ENCODE data around the gene BACH2. TPM values are rescaled to one million over a fixed set of nuclear protein-coding genes. Genes with fewer than 3 reads are reported as not detected.

The BACH2 gene
- total and polyA plus RNA-seq, 7 donors, result 0.12 to 16.9 (median 5.9) TPM

GRCh38 chr6:90090866-90091265 lies 205.8 kb downstream of the BACH2 start:
- H3K36me3 ChIP-seq (ENCODE audit: insufficient read depth in 1 of 2, low read depth in 1 of 2), result peaks cover 0 to 7% of the 10 kb centered on the region in 2 donors
- H3K4me1 ChIP-seq, result peaks cover 18% of the 10 kb centered on the region
- WGBS, 3 donors, result 93 to 95% (median 94%) methylated on average over 2 of the region's 2 CpGs
- no peak overlapping the region for H3K27ac ChIP-seq
- ATAC-seq, result no peak
- intact Hi-C loops (cut with DNase I), result loop anchor here (10.0 kb wide), 2 partner anchors 116 to 204 kb away; partner anchors contain the start of gene BACH2 (in 1 of the 2)
- H3K27me3 ChIP-seq (ENCODE audit: insufficient read depth in 3 of 3, low read length in 2 of 3), result no peaks in the 10 kb centered on the region
- H3K4me3 ChIP-seq, result no peak overlapping the region
- DNase-seq, result no peak
- TF ChIP-seq CTCF (IDR thresholded peaks at IDR 0.05), result no peak
- H3K9me3 ChIP-seq, result no peaks in the 10 kb centered on the region

GRCh38 chr6:90088009-90088408 lies 208.6 kb downstream of the BACH2 start:
- ATAC-seq (peak; percentile 41 to 72 (median 55)), DNase-seq (no peak)
- H3K4me3 ChIP-seq, result no peak overlapping the region
- no peak for TF ChIP-seq CTCF (IDR thresholded peaks at IDR 0.05)
- H3K27me3 ChIP-seq (ENCODE audit: insufficient read depth in 3 of 3, low read length in 2 of 3), result no peaks in the 10 kb centered on the region
- H3K27ac ChIP-seq, result peak overlapping the region; percentile 27
- H3K4me1 ChIP-seq, result peaks cover 10% of the 10 kb centered on the region
- no peaks in the 10 kb centered on the region for H3K9me3 ChIP-seq
- intact Hi-C loops (cut with DNase I), result no loop called here
- H3K36me3 ChIP-seq (ENCODE audit: insufficient read depth in 1 of 2, low read depth in 1 of 2), result peaks cover 0 to 10% of the 10 kb centered on the region in 2 donors

GRCh38 chr6:90087106-90087833 lies 209.4 kb downstream of the BACH2 start:
- Histone ChIP-seq H3K27me3 (ENCODE audit: insufficient read depth in 3 of 3, low read length in 2 of 3) (no peaks in the 10 kb centered on the region), H3K9me3 (no peaks in the 10 kb centered on the region), H3K27ac (no peak overlapping the region), H3K4me3 (no peak overlapping the region), H3K36me3 (ENCODE audit: insufficient read depth in 1 of 2, low read depth in 1 of 2) (peaks cover 0 to 10% of the 10 kb centered on the region in 2 donors), H3K4me1 (peaks cover 10% of the 10 kb centered on the region)
- no peak for DNase-seq
- intact Hi-C loops (cut with DNase I), result no loop called here
- no peak for ATAC-seq
- 62 to 76% (median 74%) methylated on average over 5 of the region's 5 CpGs for WGBS, 3 donors
- no peak for TF ChIP-seq CTCF (IDR thresholded peaks at IDR 0.05)

GRCh38 chr6:90086517-90086916 lies 210.1 kb downstream of the BACH2 start:
- intact Hi-C loops (cut with DNase I), result no loop called here
- DNase-seq (no peak), ATAC-seq (peak in 3 of 4 donors; percentile 45 to 66 (median 58))
- no peak for TF ChIP-seq CTCF (IDR thresholded peaks at IDR 0.05)
- H3K27ac ChIP-seq, result no peak overlapping the region
- H3K4me3 ChIP-seq, result no peak overlapping the region
- H3K9me3 ChIP-seq, result no peaks in the 10 kb centered on the region
- 79 to 85% (median 80%) methylated on average over 7 of the region's 7 CpGs for WGBS, 3 donors
- H3K27me3 ChIP-seq (ENCODE audit: insufficient read depth in 3 of 3, low read length in 2 of 3), result no peaks in the 10 kb centered on the region
- peaks cover 10% of the 10 kb centered on the region for H3K4me1 ChIP-seq
- H3K36me3 ChIP-seq (ENCODE audit: insufficient read depth in 1 of 2, low read depth in 1 of 2), result peaks cover 0 to 10% of the 10 kb centered on the region in 2 donors

- 85 to 96% (median 92%) methylated on average over 4 of the region's 4 CpGs for WGBS, 3 donors
Observed at GRCh38 chr6:90083891-90084290, 212.8 kb downstream of the BACH2 start.

More at GRCh38 chr6:90083891-90084290, 212.8 kb downstream of the BACH2 start:
- Histone ChIP-seq H3K9me3 (no peaks in the 10 kb centered on the region), H3K4me1 (peaks cover 14% of the 10 kb centered on the region), H3K36me3 (ENCODE audit: insufficient read depth in 1 of 2, low read depth in 1 of 2) (peaks cover 0 to 10% of the 10 kb centered on the region in 2 donors), H3K27me3 (ENCODE audit: insufficient read depth in 3 of 3, low read length in 2 of 3) (no peaks in the 10 kb centered on the region), H3K4me3 (no peak overlapping the region), H3K27ac (no peak overlapping the region)
- no peak for TF ChIP-seq CTCF (IDR thresholded peaks at IDR 0.05)
- intact Hi-C loops (cut with DNase I), result no loop called here
- ATAC-seq (no peak), DNase-seq (no peak)
